GM12873 (cell line): Measurements from ENCODE around the gene FHIT.

Source experiments
- TF ChIP-seq, protein P1 (sequence below): IDR thresholded peaks from 2 replicates; pipeline ENCODE4 v1.5.1; 2012; ENCODE audit warnings: low read depth, mild to moderate bottlenecking, moderate library complexity, low read length, control low read depth; ENCODE audit not compliant: insufficient read depth; ENCODE audit errors: missing control alignments

Gene FHIT

GRCh38 chr3:59699648-59700320 is 1551.5 kb downstream of the FHIT start:
- TF ChIP-seq, protein P1, sequence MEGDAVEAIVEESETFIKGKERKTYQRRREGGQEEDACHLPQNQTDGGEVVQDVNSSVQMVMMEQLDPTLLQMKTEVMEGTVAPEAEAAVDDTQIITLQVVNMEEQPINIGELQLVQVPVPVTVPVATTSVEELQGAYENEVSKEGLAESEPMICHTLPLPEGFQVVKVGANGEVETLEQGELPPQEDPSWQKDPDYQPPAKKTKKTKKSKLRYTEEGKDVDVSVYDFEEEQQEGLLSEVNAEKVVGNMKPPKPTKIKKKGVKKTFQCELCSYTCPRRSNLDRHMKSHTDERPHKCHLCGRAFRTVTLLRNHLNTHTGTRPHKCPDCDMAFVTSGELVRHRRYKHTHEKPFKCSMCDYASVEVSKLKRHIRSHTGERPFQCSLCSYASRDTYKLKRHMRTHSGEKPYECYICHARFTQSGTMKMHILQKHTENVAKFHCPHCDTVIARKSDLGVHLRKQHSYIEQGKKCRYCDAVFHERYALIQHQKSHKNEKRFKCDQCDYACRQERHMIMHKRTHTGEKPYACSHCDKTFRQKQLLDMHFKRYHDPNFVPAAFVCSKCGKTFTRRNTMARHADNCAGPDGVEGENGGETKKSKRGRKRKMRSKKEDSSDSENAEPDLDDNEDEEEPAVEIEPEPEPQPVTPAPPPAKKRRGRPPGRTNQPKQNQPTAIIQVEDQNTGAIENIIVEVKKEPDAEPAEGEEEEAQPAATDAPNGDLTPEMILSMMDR: no peak
